ENCODE data around the gene GPR160.

GPR160 gene

DNA sequence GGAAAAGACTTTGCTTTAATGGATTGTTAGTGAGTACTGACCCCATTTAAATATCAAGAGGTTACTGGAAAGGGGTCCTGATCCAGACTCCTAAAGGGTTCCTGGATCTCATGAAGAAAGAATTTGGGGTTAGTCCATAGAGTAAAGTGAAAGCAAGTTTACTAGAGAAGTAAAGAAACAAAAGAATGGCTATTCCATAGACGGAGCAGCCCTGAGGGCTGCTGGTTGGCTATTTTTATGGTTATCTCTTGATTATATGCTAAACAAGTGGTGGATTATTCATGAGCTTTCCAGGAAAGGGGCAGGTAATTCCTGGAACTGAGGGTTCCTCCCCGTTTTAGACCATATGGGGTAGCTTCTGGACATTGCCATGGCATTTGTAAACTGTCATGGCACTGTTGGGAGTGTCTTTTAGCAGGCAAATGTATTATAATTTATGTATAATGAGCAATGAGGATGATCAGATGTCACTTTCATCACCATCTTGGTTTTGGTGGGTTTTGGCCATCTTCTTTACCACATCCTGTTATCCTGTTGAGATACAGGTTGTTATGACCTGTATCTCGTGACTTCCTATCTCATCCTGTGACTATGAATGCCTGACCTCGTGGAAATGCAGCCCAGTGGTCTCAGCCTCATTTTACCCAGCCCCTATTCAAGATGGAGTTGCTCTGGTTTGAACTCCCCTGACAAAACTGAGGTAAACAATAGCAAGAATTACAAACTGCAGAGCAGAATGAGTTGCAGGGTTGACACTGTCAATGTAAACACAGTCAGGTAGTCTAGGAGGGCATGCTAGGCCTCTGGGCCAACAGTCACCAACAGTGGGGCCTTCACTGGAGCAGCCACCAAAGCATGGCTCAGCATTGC, 10.3 kb upstream of the GPR160 start:
- DNase-seq (ENCODE audit: low spot score) = no peak

GRCh38 chr3:170033489-170033888, 4.3 kb upstream of the GPR160 start:
- no peak for DNase-seq (ENCODE audit: low spot score)

DNA sequence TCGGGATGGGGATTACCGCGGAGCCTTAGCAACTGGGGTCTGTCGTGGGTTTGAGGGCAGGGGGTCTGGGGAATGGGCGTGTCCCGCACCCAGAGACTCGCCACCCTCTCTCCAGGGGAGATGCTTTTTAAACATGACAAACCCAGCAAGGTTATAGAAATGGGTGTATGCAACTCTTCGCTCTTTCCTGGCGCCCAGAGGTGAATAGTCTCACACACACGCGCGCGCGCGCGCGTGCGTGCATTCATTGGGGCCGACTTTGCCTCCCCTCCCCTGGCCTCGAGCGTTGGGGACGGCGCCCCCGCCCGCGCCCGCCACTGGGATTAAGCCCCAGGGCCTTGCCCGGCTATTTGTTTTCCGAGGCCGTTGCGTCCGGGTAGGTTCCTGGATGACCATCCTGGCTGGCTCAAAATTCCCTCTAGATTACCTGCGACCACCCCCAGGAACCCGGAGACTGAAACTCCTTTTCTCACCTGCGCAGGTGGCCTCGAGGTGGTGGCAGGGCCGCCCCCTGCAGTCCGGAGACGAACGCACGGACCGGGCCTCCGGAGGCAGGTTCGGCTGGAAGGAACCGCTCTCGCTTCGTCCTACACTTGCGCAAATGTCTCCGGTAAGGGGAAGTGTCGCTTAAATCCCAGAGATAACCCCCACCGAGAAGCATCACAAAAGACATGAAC, 777 bp downstream of the GPR160 start:
- DNase-seq (ENCODE audit: low spot score) = no peak

GRCh38 chr3:170040418-170040817, 2.6 kb downstream of the GPR160 start:
- no peak for DNase-seq (ENCODE audit: low spot score)

DNA sequence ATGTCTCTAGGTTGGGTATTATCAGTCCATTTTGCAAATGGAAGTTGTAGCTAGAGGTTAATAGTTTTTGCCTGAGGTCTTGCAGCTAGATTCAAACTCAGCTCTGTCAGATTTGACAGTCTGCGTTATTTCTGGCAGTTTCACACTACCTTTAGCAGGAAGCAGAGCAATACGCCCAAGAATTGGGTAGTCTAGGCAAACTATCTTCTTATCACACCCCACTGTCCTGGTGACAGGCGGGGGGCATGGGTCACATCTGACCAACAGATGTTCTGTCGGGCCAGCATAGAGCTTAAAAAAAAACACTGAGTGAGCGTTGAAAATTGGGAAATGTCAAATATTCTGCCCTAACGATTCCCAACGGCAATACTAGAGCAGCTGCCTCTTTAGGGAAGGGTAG, 5.7 kb downstream of the GPR160 start:
- DNase-seq (ENCODE audit: low spot score) = no peak

DNA sequence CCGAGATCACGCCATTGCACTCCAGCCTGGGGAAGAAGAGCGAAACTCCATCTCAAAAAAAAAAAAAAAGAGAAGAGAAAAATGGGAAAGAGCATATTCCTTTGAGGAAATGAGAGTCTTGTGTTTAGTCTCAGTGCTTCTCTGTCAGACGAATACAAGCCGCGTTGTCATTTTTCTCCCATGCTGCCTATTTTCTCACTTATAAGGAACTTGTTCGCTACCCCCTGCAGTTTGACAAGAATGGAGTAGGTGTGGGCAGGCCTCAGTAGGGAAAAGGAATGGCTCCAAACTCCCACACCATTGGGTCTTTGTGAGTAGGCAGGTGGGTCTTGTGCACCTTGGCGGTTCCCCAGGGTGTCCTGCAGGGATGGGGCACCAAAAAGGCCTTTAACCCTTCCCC, 6.5 kb downstream of the GPR160 start:
- DNase-seq (ENCODE audit: low spot score) = no peak

- DNase-seq (ENCODE audit: low spot score) = no peak
These were observed 7.0 kb downstream of the GPR160 start for GRCh38 chr3:170044795-170045244.

DNA sequence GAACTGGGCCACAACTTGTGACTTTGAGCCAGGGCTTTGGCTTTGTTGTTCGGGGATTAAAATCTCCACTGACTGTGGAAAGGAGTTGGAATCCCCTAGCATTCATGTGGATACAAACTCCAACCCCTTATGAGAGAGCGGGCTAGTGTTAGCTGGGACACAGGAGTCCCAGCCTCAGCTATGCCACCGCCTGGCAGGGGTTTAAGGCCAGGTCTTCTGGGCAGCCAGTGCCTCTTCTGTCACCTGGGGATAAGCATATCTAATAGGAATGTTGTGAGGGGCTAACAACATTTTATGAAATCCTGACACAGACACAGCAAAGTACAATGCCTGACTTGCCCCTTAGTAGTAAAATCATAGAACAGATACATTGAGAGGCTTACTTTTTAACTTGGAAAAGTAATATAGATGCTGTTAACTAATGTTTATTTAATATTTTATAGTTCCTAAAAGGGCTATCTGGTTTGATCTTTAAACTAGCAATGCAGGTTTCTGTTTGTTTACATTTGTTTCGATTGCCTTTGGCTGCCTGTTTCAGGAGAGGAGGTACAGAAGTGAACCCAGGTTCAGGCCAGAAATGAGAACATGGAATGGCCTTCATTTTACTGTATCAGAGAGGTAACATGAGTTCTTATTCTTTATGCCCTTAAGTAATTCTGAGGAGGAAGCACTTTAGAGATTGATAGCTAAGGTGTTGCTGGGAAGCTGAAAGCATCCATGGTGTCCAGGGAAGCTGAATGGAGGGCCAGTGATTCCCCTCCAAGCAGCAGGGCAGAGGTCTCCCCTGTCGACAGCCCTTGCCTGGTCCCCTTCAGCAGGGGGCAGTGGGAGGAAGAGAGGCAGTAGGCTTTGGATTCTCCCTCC, 8.7 kb downstream of the GPR160 start:
- no peak for DNase-seq (ENCODE audit: low spot score)

DNA sequence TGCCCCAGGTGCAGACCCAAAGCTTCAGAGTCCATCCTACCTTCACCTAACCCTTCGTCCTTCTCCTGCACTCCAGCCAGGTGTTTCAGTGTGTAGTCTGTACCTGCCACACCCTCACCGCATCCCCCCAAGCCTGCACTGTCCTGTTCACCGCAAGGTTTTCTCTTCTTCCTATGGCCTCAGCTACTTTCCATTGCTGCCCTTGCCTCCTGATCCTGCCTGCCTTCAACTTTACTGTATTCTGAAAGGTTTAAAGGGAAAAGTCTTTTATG, 9.3 kb downstream of the GPR160 start:
- DNase-seq (ENCODE audit: low spot score) = no peak

DNA sequence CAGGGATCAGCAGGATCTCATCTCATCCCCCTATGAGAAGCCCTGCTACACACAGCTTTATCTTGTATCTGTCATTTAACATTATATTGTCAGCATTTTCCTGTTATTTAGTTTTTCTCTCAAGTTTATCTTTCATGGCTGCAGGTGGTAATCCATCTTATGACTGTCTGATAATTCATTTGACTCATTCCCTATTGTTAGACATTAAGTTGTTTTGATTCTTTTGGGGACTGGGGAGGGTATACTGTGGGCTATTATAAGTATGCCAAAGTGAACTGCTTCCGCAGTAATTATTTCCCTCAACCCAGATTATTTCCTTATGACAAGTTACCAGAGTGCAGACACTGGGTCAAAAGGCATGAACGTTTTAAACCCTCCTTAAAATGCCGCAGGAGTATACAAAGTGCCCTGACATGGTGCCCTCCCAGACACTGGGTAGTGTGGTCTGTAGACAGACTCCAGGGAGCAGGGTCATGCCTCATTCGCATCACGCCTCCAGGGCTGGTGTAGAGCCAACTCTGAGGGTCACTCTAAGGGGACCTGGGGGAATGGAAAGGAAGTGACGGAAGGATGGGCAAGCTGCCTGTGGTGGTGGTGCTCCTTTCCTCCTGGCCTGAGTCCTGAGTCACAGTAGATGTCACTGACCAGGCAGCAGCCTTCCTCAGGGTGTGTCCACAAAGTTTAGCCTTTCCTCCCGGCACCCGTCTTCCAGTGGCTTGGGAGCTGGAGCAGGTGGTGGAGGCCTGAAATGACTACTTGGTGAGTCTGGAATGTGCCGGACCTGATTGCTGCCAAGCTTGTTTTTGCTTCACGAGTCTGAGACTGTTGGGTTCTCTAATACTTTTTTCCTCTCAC, 11.6 kb downstream of the GPR160 start:
- no peak for DNase-seq (ENCODE audit: low spot score)

GRCh38 chr3:170050753-170051152, 13.0 kb downstream of the GPR160 start:
- no peak for DNase-seq (ENCODE audit: low spot score)

DNA sequence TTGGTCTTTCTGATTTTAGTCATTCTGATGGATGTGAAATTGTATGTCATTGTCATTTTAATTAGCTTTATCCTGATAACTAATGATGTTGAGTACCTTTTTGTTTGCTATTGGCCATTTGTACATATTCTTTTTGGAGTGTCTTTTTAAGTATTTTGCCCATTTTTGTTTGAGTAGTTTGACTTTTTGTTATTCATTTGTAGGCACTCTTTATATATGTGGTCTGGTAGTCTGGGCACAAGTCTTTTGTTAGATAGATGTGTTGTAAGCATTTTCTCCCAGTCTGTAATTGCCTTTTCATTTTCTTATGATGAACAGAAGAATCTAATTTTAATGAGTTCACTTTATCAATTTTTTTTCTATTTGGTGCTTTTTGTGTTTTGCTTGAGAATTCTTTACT, 14.6 kb downstream of the GPR160 start:
- DNase-seq (ENCODE audit: low spot score) = no peak

- DNase-seq (ENCODE audit: low spot score) = no peak
These were observed 16.4 kb downstream of the GPR160 start for GRCh38 chr3:170054204-170054603.

DNA sequence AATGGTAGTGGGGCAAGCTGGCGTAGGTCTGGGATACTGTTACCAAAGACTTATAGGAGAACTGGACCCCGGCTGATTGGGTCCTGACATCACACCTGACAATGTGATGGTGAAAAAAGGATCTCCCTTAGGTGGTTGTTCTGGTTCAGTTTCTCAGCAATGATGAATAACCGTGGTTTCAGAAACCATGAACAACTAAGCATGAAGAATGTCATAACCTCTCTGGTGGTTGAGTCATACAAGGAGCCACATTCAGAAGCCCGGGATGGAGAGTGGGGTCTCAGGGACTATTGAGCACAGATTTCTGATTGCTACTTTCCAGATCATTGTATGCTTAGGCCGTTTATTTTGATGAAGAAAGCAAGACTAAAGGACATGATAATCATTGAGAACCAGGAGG, 17.4 kb downstream of the GPR160 start:
- no peak for DNase-seq (ENCODE audit: low spot score)

DNA sequence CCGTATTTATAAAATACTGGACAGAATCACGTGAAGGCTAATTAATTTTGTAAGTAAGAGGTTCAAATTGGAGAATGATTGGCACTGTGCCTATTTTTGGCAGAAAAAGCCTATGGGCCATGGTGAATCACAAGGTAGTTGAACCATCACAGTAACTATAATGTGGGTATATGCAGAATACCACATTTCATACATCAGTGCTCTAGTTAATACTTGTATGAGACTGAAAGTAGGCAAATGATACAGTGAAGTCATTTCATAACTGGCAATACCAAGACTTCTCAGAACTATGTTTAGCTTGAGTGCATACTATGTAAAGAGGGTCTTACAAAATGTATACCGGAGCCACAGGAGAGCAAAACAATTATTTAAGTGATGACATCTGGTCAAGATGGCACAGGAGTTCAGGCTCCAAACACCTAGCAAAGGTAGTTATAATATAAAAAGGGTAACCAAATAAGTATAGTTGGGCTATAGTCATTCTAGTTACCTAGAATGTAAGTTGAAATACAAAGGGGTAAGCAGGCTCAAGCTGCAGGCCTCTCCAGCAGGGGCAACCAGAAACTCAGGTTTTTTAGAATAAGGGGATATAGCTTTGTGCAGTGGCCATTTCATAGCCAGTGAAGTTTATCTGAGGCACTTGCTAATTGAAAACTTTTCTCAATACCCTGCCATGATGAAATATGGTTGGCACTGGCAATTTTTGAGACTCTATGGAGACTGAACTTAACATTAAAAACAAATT, 19.1 kb downstream of the GPR160 start:
- DNase-seq (ENCODE audit: low spot score) = no peak

DNA sequence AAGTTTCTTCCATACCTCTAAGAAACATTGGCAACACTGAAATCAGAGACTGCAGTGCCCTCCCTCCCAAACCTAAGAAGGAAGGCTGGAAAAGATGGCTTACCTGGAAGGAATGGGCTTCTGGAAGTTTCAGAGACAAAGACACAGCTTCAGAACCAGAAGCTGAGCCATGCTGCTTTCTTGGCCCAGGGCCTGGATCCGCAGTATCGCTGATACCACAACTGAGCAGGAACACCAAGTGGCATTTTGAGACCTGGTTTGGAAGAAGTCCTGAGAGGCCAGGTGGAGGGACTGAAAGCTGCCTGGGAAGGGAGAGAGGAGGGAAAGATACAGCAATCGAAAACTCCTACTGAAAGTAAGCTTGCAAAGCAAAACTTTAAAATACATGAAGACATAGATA, 19.8 kb downstream of the GPR160 start:
- no peak for DNase-seq (ENCODE audit: low spot score)

DNA sequence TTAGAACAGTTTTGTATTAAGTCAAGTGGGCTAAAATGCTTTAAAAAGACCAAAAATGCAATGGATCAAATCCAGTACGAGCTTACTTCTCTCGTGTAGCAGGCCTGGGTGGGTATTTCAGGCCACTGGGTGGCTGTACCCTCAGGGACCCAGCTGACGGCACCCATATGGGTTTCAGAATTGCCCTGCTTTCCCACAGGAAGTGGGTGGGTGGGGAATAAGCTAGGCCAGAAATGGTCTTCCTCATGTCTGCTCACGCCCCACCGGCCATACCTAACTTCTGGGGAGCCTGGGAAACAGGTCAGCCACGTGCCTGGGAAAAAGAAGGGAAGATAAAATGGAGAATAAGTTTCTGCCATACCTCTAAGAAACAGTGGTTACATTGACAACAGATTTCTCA, 20.3 kb downstream of the GPR160 start:
- no peak for DNase-seq (ENCODE audit: low spot score)

GRCh38 chr3:170059447-170059846, 21.7 kb downstream of the GPR160 start:
- no peak for DNase-seq (ENCODE audit: low spot score)

- no peak for DNase-seq (ENCODE audit: low spot score)
These were observed 24.3 kb downstream of the GPR160 start for GRCh38 chr3:170062068-170062467.

GRCh38 chr3:170062769-170063168, 25.0 kb downstream of the GPR160 start:
- DNase-seq (ENCODE audit: low spot score) = no peak

DNA sequence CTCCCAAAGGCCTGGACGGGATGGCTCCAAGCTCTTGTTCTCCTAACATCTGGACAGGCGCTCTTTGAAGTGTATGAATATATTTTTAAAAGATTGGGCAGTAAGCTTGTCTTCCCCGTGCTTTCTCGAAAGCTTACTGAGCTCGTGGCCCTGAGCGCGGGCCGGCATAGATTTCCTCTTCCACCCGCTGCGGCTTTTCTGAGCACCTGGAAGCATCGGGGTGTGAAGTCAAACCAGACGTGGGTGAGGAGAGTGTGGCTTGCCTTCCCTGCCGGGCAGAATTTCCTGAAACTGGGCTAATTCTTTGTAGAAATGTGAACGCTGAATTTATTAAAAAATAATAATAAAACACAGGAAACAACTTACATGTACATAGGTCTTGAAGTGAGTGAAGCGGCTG, 25.9 kb downstream of the GPR160 start:
- DNase-seq (ENCODE audit: low spot score) = no peak

All from HuH-7.5 (cell line).